Measurements from ENCODE around the gene OTUB1. TPM values are rescaled to one million over a fixed set of nuclear protein-coding genes. Genes with fewer than 3 reads are reported as not detected.
"Not testable (repeated sequence)": the region's sequence is repeated elsewhere in the genome, so short reads cannot be mapped to it uniquely, and the experiment has no call there.

The OTUB1 gene
- total and polyA plus RNA-seq, 9 of the 15 experiments (the other 6 are each of a cell fraction or from before 2014, with no cell fraction given) = 29.5 to 134 (median 66.1) TPM

DNA sequence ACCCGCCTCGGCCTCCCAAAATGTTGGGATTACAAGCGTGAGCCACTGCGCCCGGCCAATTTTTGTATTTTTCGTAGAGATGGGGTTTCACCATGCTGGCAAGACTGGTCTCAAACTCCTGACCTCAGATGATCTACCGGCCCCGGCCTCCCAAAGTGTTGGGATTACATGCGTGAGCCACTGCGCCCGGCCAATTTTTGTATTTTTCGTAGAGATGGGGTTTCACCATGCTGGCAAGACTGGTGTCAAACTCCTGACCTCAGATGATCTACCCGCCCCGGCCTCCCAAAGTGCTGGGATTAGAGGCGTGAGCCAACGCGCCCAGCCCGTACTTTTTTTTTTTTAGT lies 12.4 kb upstream of the OTUB1 start:
- in situ Hi-C loops (cut with MboI); H3K4me3 ChIP-seq; DNase-seq (ENCODE audit: extremely low read depth in 1 of 4, low spot score in 3 of 4); H3K9me1 ChIP-seq (ENCODE audit: control insufficient read depth, insufficient read depth, low read length); ATAC-seq; BruUV-seq (replicated peaks); H3K9me3 ChIP-seq (replicated peaks; ENCODE audit: control insufficient read depth, insufficient read depth, low read depth, low read length); FAIRE-seq; H3K27me3 ChIP-seq (ENCODE audit: control insufficient read depth in 2 of 2, insufficient read depth in 2 of 2, low read length in 2 of 2); CTCF ChIA-PET (ENCODE audit: low intra/inter-chr PET ratio); intact Hi-C loops (cut with micrococcal nuclease); H3K9ac ChIP-seq (ENCODE audit: insufficient read depth in 1 of 2, low read depth in 2 of 2, low read length in 2 of 2): not testable (repeated sequence)
- Histone ChIP-seq H3K79me2 (ENCODE audit: control insufficient read depth, insufficient read depth, low read length) (peaks cover 44% of the 10 kb centered on the region), H2AFZ (ENCODE audit: low read depth, low read length) (peak overlapping the region; percentile 67), H3K4me2 (ENCODE audit: insufficient read depth, low read length) (peak overlapping the region; percentile 97; the same call in 1 of the 2 replicates), H4K20me1 (replicated peaks; ENCODE audit: control insufficient read depth, insufficient read depth, low read length) (peaks cover 13% of the 10 kb centered on the region), H3K27ac (ENCODE audit: extremely low read depth, low read depth, low read length) (peak overlapping the region; percentile 58; the same call in 2 of the 3 replicates), H3K36me3 (ENCODE audit: control insufficient read depth, insufficient read depth, low read length) (peaks cover 25% of the 10 kb centered on the region), H3K4me1 (replicated peaks in 1 of 2; ENCODE audit: control insufficient read depth in 2 of 2, insufficient read depth in 2 of 2, low read length in 2 of 2) (peaks cover 15 to 30% of the 10 kb centered on the region in 2 experiments)
- WGBS (ENCODE audit: insufficient coverage, low coverage, missing lambda C conversion rate) = 66% methylated on average over 17 of the region's 18 CpGs
- TF ChIP-seq, protein P1, sequence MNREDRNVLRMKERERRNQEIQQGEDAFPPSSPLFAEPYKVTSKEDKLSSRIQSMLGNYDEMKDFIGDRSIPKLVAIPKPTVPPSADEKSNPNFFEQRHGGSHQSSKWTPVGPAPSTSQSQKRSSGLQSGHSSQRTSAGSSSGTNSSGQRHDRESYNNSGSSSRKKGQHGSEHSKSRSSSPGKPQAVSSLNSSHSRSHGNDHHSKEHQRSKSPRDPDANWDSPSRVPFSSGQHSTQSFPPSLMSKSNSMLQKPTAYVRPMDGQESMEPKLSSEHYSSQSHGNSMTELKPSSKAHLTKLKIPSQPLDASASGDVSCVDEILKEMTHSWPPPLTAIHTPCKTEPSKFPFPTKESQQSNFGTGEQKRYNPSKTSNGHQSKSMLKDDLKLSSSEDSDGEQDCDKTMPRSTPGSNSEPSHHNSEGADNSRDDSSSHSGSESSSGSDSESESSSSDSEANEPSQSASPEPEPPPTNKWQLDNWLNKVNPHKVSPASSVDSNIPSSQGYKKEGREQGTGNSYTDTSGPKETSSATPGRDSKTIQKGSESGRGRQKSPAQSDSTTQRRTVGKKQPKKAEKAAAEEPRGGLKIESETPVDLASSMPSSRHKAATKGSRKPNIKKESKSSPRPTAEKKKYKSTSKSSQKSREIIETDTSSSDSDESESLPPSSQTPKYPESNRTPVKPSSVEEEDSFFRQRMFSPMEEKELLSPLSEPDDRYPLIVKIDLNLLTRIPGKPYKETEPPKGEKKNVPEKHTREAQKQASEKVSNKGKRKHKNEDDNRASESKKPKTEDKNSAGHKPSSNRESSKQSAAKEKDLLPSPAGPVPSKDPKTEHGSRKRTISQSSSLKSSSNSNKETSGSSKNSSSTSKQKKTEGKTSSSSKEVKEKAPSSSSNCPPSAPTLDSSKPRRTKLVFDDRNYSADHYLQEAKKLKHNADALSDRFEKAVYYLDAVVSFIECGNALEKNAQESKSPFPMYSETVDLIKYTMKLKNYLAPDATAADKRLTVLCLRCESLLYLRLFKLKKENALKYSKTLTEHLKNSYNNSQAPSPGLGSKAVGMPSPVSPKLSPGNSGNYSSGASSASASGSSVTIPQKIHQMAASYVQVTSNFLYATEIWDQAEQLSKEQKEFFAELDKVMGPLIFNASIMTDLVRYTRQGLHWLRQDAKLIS (CRISPR knock-in tag; IDR thresholded peaks at IDR 0.05) = 0 out of 2 replicates have a peak, but pooled peaks have one; percentile 25
- TF ChIP-seq, protein P2, sequence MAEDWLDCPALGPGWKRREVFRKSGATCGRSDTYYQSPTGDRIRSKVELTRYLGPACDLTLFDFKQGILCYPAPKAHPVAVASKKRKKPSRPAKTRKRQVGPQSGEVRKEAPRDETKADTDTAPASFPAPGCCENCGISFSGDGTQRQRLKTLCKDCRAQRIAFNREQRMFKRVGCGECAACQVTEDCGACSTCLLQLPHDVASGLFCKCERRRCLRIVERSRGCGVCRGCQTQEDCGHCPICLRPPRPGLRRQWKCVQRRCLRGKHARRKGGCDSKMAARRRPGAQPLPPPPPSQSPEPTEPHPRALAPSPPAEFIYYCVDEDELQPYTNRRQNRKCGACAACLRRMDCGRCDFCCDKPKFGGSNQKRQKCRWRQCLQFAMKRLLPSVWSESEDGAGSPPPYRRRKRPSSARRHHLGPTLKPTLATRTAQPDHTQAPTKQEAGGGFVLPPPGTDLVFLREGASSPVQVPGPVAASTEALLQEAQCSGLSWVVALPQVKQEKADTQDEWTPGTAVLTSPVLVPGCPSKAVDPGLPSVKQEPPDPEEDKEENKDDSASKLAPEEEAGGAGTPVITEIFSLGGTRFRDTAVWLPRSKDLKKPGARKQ (CRISPR knock-in tag; IDR thresholded peaks at IDR 0.05) = 0 out of 2 replicates have a peak, but pooled peaks have one; percentile 65
- TF ChIP-seq KDM1A (IDR thresholded peaks at IDR 0.05) (peak; percentile 20 to 23; a peak in 2 of 4 replicates), ZNF384 (IDR thresholded peaks at IDR 0.05; ENCODE audit: low read depth, low read length) (peak; percentile 69)
- POLR2A ChIA-PET = interaction anchor here (0.6 to 1.5 kb wide), 15 partner anchors 8 to 618 kb away, joined by 3 to 7 read pairs (median 4); partner anchors contain the start of genes FERMT3 and OTUB1

Data from K562 (cell line).